A673 (cell line): ENCODE measurements around the gene FZD1.
"Not testable (repeated sequence)": the region's sequence is repeated elsewhere in the genome, so short reads cannot be mapped to it uniquely, and the experiment has no call there.

Source experiments
- CTCF ChIP-seq: fragments of 300-800, 200-600 bp; sonication (generic); conservative IDR thresholded peaks from 2 replicates; pipeline ENCODE4 v1.5.1; 2017; ENCODE audit warnings: low read depth, mild to moderate bottlenecking, antibody characterized with exemption, low read length, moderate library complexity, mixed read lengths
- EZH2 ChIP-seq: fragments of 200-600 bp; sonication (generic); IDR thresholded peaks from 2 replicates; pipeline ENCODE4 v1.6.1; 2017; ENCODE audit warnings: borderline replicate concordance, low read depth, mild to moderate bottlenecking, mixed read lengths, antibody characterized with exemption, low read length; ENCODE audit not compliant: poor library complexity, severe bottlenecking

GRCh38 chr7:91308191-91308590, 44.0 kb downstream of the FZD1 start:
- TF ChIP-seq EZH2, CTCF: not testable (repeated sequence)
